ENCODE data around the gene TOP2A.

TOP2A gene, protein sequence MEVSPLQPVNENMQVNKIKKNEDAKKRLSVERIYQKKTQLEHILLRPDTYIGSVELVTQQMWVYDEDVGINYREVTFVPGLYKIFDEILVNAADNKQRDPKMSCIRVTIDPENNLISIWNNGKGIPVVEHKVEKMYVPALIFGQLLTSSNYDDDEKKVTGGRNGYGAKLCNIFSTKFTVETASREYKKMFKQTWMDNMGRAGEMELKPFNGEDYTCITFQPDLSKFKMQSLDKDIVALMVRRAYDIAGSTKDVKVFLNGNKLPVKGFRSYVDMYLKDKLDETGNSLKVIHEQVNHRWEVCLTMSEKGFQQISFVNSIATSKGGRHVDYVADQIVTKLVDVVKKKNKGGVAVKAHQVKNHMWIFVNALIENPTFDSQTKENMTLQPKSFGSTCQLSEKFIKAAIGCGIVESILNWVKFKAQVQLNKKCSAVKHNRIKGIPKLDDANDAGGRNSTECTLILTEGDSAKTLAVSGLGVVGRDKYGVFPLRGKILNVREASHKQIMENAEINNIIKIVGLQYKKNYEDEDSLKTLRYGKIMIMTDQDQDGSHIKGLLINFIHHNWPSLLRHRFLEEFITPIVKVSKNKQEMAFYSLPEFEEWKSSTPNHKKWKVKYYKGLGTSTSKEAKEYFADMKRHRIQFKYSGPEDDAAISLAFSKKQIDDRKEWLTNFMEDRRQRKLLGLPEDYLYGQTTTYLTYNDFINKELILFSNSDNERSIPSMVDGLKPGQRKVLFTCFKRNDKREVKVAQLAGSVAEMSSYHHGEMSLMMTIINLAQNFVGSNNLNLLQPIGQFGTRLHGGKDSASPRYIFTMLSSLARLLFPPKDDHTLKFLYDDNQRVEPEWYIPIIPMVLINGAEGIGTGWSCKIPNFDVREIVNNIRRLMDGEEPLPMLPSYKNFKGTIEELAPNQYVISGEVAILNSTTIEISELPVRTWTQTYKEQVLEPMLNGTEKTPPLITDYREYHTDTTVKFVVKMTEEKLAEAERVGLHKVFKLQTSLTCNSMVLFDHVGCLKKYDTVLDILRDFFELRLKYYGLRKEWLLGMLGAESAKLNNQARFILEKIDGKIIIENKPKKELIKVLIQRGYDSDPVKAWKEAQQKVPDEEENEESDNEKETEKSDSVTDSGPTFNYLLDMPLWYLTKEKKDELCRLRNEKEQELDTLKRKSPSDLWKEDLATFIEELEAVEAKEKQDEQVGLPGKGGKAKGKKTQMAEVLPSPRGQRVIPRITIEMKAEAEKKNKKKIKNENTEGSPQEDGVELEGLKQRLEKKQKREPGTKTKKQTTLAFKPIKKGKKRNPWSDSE (N-terminal part only)

DNA sequence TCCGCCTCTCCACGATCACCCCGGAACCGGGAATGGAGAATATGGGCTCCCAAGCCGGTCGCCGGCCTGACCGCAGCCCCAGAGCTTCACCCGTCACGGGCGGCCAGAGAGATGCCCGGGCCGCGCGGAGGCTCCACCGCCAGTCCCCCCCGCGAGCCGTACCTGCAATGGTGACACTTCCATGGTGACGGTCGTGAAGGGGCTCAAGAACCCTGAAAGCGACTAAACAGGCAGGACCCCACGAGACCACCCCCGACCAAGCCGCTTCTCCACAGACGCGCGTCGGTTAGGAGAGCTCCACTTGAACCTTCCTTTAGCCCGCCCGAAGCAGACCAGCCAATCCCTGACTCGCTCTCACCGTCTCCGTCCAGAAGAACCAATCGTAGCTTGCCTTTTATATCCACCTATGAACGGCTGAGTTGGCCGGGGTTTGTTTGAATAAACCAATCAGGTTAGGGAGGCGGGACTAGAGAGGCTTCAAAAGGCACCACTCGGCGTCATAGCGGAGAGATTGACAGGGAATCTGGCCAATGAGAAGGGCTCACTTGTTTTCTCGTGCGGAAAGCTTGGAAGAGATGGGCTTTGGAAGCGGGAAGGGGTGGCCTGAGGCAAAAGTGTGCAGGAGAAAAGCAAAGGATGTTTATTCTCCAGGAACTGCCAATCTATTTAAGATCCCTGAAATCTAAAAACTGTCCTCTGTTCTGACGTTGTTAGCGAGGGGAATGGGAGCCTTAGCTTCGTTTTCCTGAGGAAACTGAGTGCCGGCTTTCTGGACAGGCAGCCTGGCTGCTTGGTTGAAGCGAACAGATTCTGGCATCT is at the start of gene TOP2A:
TSS of gene TOP2A (minus strand) at position 288 of the 819 bp plus-strand sequence. CDS start at position 183, 105 bp downstream.
- H3K4me3 Mint-ChIP-seq = peak within 1 kb of the TSS; percentile 98
- no peaks in the 10 kb centered on the region for H3K27me3 Mint-ChIP-seq
- peak within 1 kb of the TSS; percentile 90 for H3K27ac Mint-ChIP-seq
- H3K9me3 Mint-ChIP-seq = no peaks in the 10 kb centered on the region
- H3K36me3 Mint-ChIP-seq (ENCODE audit: low read depth) = peaks cover 26% of the 10 kb centered on the region
- peaks cover 32% of the 10 kb centered on the region for H3K4me1 Mint-ChIP-seq (ENCODE audit: low read depth)

DNA sequence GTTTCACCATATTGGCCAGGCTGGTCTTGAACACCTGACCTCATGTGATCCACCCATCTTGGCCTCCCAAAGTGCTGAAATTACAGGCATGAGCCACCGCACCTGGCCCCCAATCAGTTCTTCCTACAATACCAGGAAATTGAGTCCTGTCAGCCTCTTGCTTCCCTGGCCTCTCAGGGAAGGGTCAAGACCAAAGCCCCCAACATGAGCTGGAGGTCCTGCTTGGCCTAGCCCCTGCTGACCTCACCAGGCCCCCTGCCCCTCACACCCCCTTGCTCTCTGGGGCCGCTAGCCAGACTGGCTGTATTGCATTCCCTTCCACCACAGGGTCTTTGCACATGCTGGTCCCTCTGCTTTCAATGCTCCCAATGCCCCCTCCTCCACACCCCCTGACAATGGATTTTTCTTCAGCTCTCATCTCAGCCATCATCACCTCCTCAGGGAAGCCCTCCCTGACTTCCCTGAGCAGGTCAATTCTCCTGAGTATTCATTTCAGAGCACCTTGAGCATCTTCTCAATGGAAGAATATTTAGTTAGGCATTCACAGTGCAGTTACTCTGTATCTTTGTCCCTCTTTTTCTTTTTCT is 49.7 kb upstream of the TOP2A start:
- H3K27me3 Mint-ChIP-seq = no peaks in the 10 kb centered on the region
- no peak overlapping the region for H3K27ac Mint-ChIP-seq
- no peaks in the 10 kb centered on the region for H3K36me3 Mint-ChIP-seq (ENCODE audit: low read depth)
- H3K4me1 Mint-ChIP-seq (ENCODE audit: low read depth) = no peaks in the 10 kb centered on the region
- H3K4me3 Mint-ChIP-seq = no peak overlapping the region
- H3K9me3 Mint-ChIP-seq = no peaks in the 10 kb centered on the region

DNA sequence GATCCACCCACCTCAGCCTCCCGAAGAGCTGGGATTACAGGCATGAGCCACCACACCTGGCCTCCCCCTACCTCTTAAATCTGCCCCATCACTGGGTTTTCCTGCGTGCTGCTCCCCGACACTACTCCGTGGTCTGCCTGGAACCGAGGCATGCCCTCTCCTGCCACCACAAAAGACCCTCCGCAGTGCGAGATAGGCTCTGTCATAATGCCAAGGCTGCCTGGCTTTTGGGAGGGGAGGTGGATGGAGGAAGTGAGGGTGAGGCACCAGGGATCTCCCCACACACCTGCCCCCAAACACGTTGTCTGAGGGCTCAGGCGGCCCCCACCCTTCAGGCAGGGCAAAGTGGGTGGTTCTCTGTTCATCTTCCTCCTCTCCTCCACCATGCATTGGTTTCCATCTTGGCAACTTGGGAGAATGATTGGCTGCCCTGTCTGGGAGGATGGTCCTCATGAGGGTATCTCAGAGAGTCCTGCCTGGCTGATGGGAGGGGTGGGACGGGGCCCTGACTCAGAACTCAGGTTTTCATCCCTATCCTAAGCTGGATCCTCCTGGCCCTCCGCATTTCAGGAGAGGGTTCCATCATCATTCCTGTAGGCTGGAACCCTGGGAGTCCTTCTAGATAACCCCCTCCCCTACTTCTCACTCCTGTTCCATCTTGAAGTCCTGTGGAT is 48.7 kb upstream of the TOP2A start:
- no peaks in the 10 kb centered on the region for H3K4me1 Mint-ChIP-seq (ENCODE audit: low read depth)
- no peak overlapping the region for H3K27ac Mint-ChIP-seq

DNA sequence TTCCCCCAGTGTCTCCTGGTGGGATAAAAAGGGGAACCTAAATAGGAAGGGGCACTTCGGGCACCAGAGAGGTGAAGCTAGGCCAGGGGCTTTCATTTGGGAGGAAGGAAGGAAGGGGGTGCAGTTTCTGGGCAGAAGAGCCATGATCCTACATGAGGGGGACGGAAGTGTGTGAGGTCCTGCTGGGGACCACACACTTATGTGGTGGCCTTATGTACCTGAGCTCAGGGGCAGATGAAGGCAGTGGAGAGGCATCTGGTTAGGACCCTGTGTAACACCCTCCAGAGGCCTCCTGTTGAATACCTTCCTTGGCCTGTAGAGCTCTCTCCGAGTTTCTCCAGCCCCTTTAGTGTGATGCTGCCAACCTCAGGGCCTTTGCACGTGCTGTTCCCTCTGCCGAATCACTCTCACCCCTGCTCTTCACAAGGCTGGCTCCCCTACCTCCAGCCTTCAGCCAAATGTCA is 46.7 kb upstream of the TOP2A start:
- Mint-ChIP-seq H3K9me3 (no peaks in the 10 kb centered on the region), H3K27ac (peak overlapping the region; percentile 7), H3K4me1 (ENCODE audit: low read depth) (no peaks in the 10 kb centered on the region), H3K27me3 (no peaks in the 10 kb centered on the region), H3K4me3 (no peak overlapping the region), H3K36me3 (ENCODE audit: low read depth) (no peaks in the 10 kb centered on the region)

More for the DNA sequence above, 48.7 kb upstream of the TOP2A start:
- no peaks in the 10 kb centered on the region for H3K9me3 Mint-ChIP-seq
- H3K36me3 Mint-ChIP-seq (ENCODE audit: low read depth) = no peaks in the 10 kb centered on the region
- H3K27me3 Mint-ChIP-seq = no peaks in the 10 kb centered on the region
- H3K4me3 Mint-ChIP-seq = no peak overlapping the region

DNA sequence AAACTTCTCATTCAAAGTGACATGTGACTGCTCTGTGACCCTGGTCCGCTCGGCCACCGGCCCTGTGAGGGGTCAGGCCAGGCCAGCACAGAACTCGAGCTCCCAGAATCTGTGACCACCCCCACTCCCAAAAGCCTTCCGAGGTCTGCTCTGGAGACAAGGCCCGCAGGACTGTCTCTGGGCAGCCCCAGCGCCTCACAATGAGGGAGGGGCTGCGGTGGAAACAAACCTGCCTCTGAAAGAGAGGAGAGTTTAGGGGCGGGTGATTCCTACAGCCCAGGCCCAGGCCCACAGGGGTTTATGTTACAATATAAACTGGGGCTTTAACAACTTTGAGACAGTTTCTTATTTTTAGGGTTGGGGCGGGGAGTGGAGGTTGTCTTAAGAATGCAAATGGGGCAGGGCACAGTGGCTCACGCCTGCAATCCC is 45.4 kb upstream of the TOP2A start:
- H3K4me3 Mint-ChIP-seq = no peak overlapping the region

DNA sequence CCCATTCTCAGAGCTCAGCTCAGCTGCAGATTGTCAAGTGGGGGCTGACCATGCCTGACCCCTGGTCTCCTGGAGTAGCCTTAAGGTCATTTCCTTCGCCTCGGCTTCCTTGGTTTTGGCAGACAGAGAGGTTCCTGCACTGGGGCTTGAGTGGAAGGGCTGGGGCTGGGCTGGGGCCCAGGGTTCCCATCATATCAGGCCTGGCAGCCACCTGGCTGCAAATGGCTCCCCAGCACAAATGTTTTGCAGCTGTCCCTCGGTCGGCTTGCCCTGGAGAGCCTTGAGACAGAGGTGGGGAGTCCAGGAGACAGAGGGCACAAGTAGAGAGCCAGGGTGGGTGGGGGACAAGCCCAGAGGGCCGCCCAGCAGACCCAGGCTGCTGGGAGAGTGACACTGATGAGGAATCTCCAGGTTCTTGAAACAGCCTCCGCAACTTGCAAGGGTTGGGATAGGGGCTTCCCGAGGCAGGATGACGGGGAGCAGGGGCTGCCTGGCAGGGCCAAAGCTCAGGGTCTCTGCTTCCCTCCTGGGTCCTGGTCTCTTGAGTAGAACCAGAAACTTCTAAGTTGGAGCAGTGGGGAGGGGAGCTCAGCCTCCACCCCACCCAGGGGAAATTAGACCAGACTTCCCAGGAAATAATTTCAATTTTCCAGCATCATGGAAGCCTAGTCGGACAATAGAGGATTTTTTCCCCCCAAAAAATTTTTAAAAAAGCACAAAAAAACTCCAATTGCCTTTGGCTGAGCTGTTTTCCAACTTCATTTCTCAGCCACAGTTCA is 44.8 kb upstream of the TOP2A start:
- H3K27me3 Mint-ChIP-seq = no peaks in the 10 kb centered on the region
- no peaks in the 10 kb centered on the region for H3K36me3 Mint-ChIP-seq (ENCODE audit: low read depth)
- no peaks in the 10 kb centered on the region for H3K9me3 Mint-ChIP-seq
- no peaks in the 10 kb centered on the region for H3K4me1 Mint-ChIP-seq (ENCODE audit: low read depth)
- H3K4me3 Mint-ChIP-seq = no peak overlapping the region
- no peak overlapping the region for H3K27ac Mint-ChIP-seq

More for the DNA sequence above, 45.4 kb upstream of the TOP2A start:
- Mint-ChIP-seq H3K4me1 (ENCODE audit: low read depth) (no peaks in the 10 kb centered on the region), H3K9me3 (no peaks in the 10 kb centered on the region), H3K27ac (no peak overlapping the region), H3K27me3 (no peaks in the 10 kb centered on the region), H3K36me3 (ENCODE audit: low read depth) (no peaks in the 10 kb centered on the region)

DNA sequence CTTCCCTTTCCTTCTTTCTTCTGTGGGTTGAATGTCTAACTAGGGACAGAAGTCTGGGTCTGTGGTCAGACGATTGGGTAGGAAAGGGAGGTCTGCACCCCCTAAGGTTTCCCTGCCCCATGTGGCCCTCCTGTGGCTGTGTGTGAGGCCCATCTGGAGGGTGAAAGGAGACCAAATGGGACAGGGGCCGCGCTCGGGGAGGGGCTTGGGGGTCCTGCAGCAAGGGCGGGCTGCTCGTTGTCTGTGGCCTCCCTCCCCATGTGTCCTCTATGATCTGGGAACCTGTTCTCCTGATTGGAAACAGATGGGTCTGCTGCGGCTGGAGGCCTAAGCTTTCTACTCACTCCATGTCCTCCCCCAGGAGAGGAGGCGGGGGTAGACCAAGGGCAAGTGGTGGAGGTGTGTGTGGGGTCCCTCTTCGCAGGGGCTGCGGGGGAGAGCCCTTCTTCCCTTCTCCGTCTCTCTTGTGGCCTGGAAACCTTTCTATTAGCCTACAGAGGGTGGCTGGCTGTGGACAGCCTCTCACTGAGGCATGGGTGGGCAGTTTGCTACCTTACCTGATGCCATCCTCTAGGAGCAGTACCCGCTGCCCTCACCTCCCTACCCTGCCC is 44.1 kb upstream of the TOP2A start:
- no peak overlapping the region for H3K4me3 Mint-ChIP-seq
- no peak overlapping the region for H3K27ac Mint-ChIP-seq
- no peaks in the 10 kb centered on the region for H3K4me1 Mint-ChIP-seq (ENCODE audit: low read depth)
- no peaks in the 10 kb centered on the region for H3K9me3 Mint-ChIP-seq
- no peaks in the 10 kb centered on the region for H3K36me3 Mint-ChIP-seq (ENCODE audit: low read depth)
- no peaks in the 10 kb centered on the region for H3K27me3 Mint-ChIP-seq

DNA sequence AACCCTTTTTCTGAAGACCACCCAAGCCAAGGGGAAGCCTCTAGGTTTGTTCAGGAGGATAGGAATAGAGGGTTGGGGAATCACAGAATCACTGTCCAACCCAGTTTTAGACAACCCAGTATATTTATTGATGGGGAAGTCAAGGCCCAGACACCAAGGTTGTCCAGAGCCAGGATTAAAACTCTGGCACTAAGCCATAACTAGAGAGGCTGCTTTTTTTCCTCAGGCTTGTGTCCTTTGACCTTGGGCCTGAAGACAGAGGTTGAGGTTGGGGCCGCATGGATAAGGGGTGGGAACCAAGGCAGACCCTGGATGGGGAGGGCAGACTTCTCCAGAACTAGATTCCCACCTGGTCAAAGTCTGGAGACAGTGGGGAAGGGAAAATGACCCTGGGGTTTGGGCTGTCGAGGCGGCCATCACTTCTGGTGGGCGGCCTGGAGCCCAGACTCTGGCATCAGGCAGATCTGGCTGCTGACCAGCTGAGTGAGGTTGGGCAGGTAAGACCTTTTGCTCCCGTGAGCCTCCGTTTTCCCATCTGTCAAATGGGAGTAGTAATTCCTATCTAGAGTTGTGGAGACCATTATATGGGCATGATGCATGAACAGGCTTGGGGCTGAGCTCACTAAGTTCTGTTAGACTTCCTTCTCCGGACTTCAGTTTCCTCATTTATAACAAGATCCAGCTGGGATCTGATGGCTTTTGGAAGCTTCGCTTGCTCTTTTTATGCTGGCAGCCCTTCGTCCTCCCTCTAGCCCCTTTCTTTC is 43.5 kb upstream of the TOP2A start:
- Mint-ChIP-seq H3K4me3 (no peak overlapping the region), H3K36me3 (ENCODE audit: low read depth) (no peaks in the 10 kb centered on the region), H3K27me3 (no peaks in the 10 kb centered on the region), H3K27ac (no peak overlapping the region), H3K9me3 (no peaks in the 10 kb centered on the region), H3K4me1 (ENCODE audit: low read depth) (no peaks in the 10 kb centered on the region)

DNA sequence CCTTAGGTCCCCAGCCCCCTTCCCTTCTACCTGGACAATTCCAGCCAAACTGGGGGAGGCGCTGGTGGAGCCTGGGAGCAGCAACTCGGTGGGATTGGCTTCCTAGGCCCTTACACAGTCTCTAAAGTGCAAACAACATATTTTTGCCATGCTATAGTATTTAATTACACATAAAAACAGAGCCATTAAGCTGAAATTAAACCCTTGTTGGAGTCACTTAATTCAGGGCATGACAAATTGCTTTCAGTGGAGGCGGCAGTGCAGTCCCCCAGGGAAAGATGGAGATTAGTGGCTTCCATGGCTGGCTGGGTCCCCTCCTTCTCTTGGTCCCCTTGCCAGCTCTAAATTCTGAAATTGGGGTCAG is 42.9 kb upstream of the TOP2A start:
- no peaks in the 10 kb centered on the region for H3K4me1 Mint-ChIP-seq (ENCODE audit: low read depth)
- no peak overlapping the region for H3K27ac Mint-ChIP-seq
- no peaks in the 10 kb centered on the region for H3K36me3 Mint-ChIP-seq (ENCODE audit: low read depth)
- no peaks in the 10 kb centered on the region for H3K9me3 Mint-ChIP-seq
- H3K27me3 Mint-ChIP-seq = no peaks in the 10 kb centered on the region
- no peak overlapping the region for H3K4me3 Mint-ChIP-seq

DNA sequence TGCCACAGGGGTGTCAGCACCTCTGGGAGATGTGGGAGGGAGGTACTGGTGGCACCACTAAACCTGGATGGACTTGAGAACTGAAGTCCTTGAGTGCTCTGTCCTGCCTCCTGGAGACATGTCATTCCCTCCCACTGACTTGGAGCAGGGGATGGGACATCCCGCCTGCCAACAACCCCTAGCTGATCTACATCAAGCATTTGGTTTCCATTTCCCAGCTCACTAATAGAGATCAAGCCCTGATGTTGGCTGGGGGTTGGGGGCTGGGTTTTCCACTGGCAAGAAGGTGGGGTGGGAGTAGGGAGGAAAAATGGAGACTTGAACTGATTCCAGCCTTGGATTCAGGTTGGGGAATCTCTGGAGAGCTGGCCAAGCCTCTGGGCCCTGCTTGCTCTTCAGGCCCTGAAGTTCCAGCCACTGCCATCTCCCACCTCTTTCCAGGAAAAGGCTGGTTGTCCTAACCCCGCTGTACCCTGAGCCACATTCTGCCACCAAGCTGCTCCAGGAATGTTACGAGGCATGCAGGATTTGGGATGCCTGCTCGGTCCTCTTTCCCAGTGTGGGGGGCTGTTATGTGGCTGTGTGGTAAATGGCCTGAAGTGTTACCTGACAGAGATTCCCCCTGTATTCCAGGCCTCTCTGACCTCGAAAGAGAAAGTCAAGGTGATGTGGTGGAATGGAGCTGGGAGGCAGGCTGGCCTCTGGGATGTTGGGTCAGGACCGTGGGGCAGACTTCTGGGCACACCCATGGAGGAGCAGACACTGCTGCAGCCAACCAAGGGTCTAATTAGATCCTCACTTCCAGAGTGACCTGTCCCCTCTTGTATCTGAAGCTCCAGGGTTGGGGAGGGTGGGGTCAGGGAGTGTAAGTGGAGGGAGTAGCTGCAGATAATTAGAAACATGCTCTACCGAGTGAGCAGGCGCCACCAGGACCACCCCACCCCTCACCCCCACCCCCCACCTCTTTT is 42.2 kb upstream of the TOP2A start:
- Mint-ChIP-seq H3K4me3 (no peak overlapping the region), H3K27me3 (no peaks in the 10 kb centered on the region), H3K4me1 (ENCODE audit: low read depth) (no peaks in the 10 kb centered on the region), H3K27ac (no peak overlapping the region), H3K36me3 (ENCODE audit: low read depth) (no peaks in the 10 kb centered on the region), H3K9me3 (no peaks in the 10 kb centered on the region)

DNA sequence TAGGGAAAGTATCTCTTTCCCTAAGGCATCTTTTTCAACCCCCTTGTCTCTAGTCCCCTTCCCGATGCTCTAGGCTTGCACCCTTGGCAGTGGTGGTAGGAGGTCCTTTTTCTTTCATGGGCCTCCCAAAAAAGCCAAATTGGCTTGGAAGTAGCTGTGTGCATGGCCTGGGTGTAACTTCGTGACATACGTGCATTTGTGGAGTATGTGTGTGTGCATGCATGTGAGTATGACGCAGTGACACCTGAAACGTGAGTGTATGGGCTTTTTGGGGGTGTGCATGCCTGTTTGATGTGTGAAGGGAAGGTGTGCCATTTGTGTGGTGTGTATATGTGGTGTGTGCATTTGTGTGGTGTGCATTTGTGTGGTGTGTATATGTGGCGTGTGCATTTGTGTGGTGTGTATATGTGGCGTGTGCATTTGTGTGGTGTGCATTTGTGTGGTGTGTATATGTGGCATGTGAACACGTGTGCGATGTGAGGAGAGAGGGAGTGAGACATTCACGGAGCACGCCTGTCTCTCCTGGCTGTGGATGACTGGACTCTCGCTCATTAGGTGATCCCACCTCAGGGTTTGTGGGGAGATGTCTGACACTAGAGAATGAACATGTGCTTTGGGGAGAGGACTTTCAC is 41.3 kb upstream of the TOP2A start:
- no peaks in the 10 kb centered on the region for H3K9me3 Mint-ChIP-seq
- H3K4me3 Mint-ChIP-seq = no peak overlapping the region
- no peak overlapping the region for H3K27ac Mint-ChIP-seq
- no peaks in the 10 kb centered on the region for H3K27me3 Mint-ChIP-seq
- no peaks in the 10 kb centered on the region for H3K36me3 Mint-ChIP-seq (ENCODE audit: low read depth)
- no peaks in the 10 kb centered on the region for H3K4me1 Mint-ChIP-seq (ENCODE audit: low read depth)
